PC-3 (cell line): ENCODE data around the gene STPG4. TPM values are rescaled to one million over a fixed set of nuclear protein-coding genes. Genes with fewer than 3 reads are reported as not detected.

Experiments
- ATAC-seq: fragments of 200-7000 bp; cut with Tn5 transposase; 2 replicates; pipeline ENCODE4 v1.9.1; 2020; ENCODE audit warnings: mild to moderate bottlenecking, moderate library complexity
- BruUV-seq: library from RNA; stranded (reverse); fragments of 400-500 nt; replicated peaks from 2 replicates; lab custom pipeline; 2021; lab: Mats Ljungman, UMichigan
- CTCF ChIA-PET: fragments of 300-600 bp; sonication (Branson Sonifier 250); formaldehyde crosslinking; loops from one replicate; lab custom pipeline; 2022; ENCODE audit warnings: antibody characterized with exemption; lab: Charles Lee
- POLR2A ChIA-PET: fragments of 300-600 bp; sonication (Branson Sonifier 250); formaldehyde crosslinking; loops from one replicate; lab custom pipeline; 2022; ENCODE audit warnings: antibody characterized with exemption; ENCODE audit not compliant: unreplicated experiment; lab: Charles Lee
- DNase-seq: peaks from one replicate; pipeline ENCODE4 v3.0.0-alpha.2; 2015
- H2AFZ ChIP-seq: fragments of 300-600 bp; sonication (generic); 2 replicates; pipeline ENCODE4 v1.6.0; 2016; ENCODE audit warnings: antibody characterized with exemption, low read length
- H3F3A ChIP-seq: fragments of 300-600 bp; sonication (generic); one replicate; pipeline ENCODE4 v1.6.0; 2017; ENCODE audit warnings: antibody characterized with exemption, low read length, control low read depth, mild to moderate bottlenecking; ENCODE audit not compliant: unreplicated experiment
- H3K27ac ChIP-seq: fragments of 300-600 bp; sonication (generic); 2 replicates; pipeline ENCODE4 v1.5.1; 2016; ENCODE audit warnings: mild to moderate bottlenecking, low read length
- H3K27me3 ChIP-seq: fragments of 300-600 bp; sonication (generic); 2 replicates; pipeline ENCODE4 v1.6.1; 2016; ENCODE audit warnings: low read length, mixed read lengths
- H3K36me3 ChIP-seq: fragments of 300-600 bp; sonication (generic); 2 replicates; pipeline ENCODE4 v1.6.1; 2016; ENCODE audit warnings: low read depth, mixed run types, low read length, mixed read lengths
- H3K4me1 ChIP-seq: fragments of 300-600 bp; sonication (generic); 2 replicates; pipeline ENCODE4 v1.5.1; 2016; ENCODE audit warnings: low read length; ENCODE audit not compliant: insufficient read depth
- H3K4me2 ChIP-seq: fragments of 300-600 bp; sonication (generic); 2 replicates; pipeline ENCODE4 v1.6.0; 2016; ENCODE audit warnings: low read length
- H3K4me3 ChIP-seq: fragments of 300-600 bp; sonication (generic); 2 replicates; pipeline ENCODE4 v1.5.1; 2016; ENCODE audit warnings: mild to moderate bottlenecking, low read length, mixed read lengths
- H3K79me2 ChIP-seq: fragments of 300-600 bp; sonication (generic); 2 replicates; pipeline ENCODE4 v1.6.1; 2017; ENCODE audit warnings: low read length, mixed read lengths
- H3K9ac ChIP-seq: fragments of 300-600 bp; sonication (generic); 2 replicates; pipeline ENCODE4 v1.6.0; 2016; ENCODE audit warnings: mild to moderate bottlenecking, low read length
- H3K9me2 ChIP-seq: fragments of 300-600 bp; sonication (generic); replicated peaks from 2 replicates; pipeline ENCODE4 v1.6.1; 2016; ENCODE audit warnings: mixed run types, low read length, mixed read lengths
- H3K9me3 ChIP-seq: fragments of 300-600 bp; sonication (generic); 2 replicates; pipeline ENCODE4 v1.6.1; 2016; ENCODE audit warnings: low read length, mixed read lengths
- H4K20me1 ChIP-seq: fragments of 300-600 bp; sonication (generic); 2 replicates; pipeline ENCODE4 v1.6.1; 2016; ENCODE audit warnings: low read length, mixed read lengths
- CTCF ChIP-seq: fragments of 300-600 bp; sonication (generic); conservative IDR thresholded peaks from 2 replicates; pipeline ENCODE4 v1.5.1; 2017; ENCODE audit warnings: antibody characterized with exemption, low read depth, mild to moderate bottlenecking, low read length
- EZH2 ChIP-seq: fragments of 300-600 bp; sonication (generic); IDR thresholded peaks from one replicate; pipeline ENCODE4 v1.6.1; 2017; ENCODE audit warnings: antibody characterized with exemption, mild to moderate bottlenecking, low read length; ENCODE audit not compliant: unreplicated experiment
- EZH2phosphoT487 ChIP-seq: fragments of 300-600 bp; sonication (generic); IDR thresholded peaks from 2 replicates; pipeline ENCODE4 v1.6.1; 2018; ENCODE audit warnings: mild to moderate bottlenecking, antibody characterized with exemption, low read length, borderline replicate concordance
- intact Hi-C: fragments of 100-400 bp; cut with micrococcal nuclease; formaldehyde crosslinking; loops from 2 replicates; pipeline ENCODE4 v1.9.0; 2023
- total RNA-seq: library from RNA; depleted of rRNA; stranded (reverse); fragments of >200 nt; gene quantifications from 2 replicates; pipeline ENCODE4 v1.2.3, GENCODE V29; 2014

STPG4 gene
- total RNA-seq, 1 experiment from 2014 or later: 2.4 TPM

DNA sequence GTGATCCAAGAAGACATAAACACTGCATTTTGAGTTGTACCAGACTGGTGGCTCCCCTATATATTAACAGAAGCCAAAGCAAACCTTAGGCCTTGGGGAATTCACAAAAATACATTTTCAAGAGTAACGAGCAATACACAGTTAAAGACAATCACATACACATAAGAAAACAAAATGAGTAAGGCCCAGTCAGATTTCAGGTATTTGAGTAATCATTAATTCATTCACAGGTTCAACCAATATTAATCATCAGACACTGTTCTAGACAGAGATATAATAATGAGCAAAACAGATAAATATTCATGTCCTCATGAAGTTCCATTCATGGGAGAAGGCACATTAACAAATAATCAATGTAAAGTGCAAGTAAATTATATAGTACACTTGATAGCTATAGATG lies 9.6 kb downstream of the STPG4 start:
- H3K4me3 ChIP-seq: no peak overlapping the region
- H3K9me3 ChIP-seq: no peaks in the 10 kb centered on the region
- H3K79me2 ChIP-seq: no peaks in the 10 kb centered on the region
- no peaks in the 10 kb centered on the region for H3K27me3 ChIP-seq
- no peaks in the 10 kb centered on the region for H4K20me1 ChIP-seq
- no peak overlapping the region for H3K27ac ChIP-seq
- H3K36me3 ChIP-seq: peaks cover 12% of the 10 kb centered on the region
- H3F3A ChIP-seq: no peaks in the 10 kb centered on the region
- H3K9me2 ChIP-seq: no peaks in the 10 kb centered on the region
- ChIA-PET POLR2A (no interaction called here), CTCF (no interaction called here)
- no peak for DNase-seq
- no TSS peak for BruUV-seq
- TF ChIP-seq EZH2phosphoT487: no peak
- peaks cover 7% of the 10 kb centered on the region for H3K4me1 ChIP-seq
- no peak overlapping the region for H3K9ac ChIP-seq
- no peak overlapping the region for H2AFZ ChIP-seq
- no peak overlapping the region for H3K4me2 ChIP-seq
- intact Hi-C loops: no loop called here
- no peak for ATAC-seq

DNA sequence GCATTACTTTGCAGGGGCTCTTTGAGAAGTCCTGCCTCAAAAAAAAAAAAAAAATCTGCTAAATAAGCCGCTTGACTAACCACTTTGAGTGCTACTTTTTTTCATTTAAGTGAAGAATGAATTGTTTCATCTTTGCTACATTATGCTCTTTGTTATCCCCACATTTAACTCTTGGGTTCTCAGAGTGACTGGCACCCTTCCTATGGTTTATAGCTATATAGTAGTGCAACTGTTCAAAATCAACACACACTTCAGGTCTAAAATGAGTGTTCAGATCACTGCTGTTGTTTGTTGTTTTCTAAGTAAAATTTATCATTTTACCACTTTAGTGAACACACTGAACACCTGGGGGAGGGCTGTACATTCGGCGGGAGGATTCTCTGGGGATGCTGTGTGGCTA lies 13.6 kb downstream of the STPG4 start:
- H3F3A ChIP-seq: no peaks in the 10 kb centered on the region
- no TSS peak for BruUV-seq
- ATAC-seq (no peak), DNase-seq (no peak)
- intact Hi-C loops: no loop called here
- no peak overlapping the region for H3K9ac ChIP-seq
- H4K20me1 ChIP-seq: no peaks in the 10 kb centered on the region
- POLR2A ChIA-PET: interaction anchor here (0.7 kb wide), 1 partner anchor 97 kb away, joined by 8 read pairs; no protein-coding TSS in a partner anchor
- no peaks in the 10 kb centered on the region for H3K9me2 ChIP-seq
- peaks cover 7% of the 10 kb centered on the region for H3K4me1 ChIP-seq
- no peak overlapping the region for H3K4me2 ChIP-seq
- no peak overlapping the region for H2AFZ ChIP-seq
- H3K9me3 ChIP-seq: no peaks in the 10 kb centered on the region
- no peaks in the 10 kb centered on the region for H3K27me3 ChIP-seq
- H3K4me3 ChIP-seq: no peak overlapping the region
- H3K36me3 ChIP-seq: no peaks in the 10 kb centered on the region
- CTCF ChIA-PET: no interaction called here
- TF ChIP-seq CTCF: no peak
- no peak for TF ChIP-seq EZH2
- TF ChIP-seq EZH2phosphoT487: no peak
- no peaks in the 10 kb centered on the region for H3K79me2 ChIP-seq
- no peak overlapping the region for H3K27ac ChIP-seq

DNA sequence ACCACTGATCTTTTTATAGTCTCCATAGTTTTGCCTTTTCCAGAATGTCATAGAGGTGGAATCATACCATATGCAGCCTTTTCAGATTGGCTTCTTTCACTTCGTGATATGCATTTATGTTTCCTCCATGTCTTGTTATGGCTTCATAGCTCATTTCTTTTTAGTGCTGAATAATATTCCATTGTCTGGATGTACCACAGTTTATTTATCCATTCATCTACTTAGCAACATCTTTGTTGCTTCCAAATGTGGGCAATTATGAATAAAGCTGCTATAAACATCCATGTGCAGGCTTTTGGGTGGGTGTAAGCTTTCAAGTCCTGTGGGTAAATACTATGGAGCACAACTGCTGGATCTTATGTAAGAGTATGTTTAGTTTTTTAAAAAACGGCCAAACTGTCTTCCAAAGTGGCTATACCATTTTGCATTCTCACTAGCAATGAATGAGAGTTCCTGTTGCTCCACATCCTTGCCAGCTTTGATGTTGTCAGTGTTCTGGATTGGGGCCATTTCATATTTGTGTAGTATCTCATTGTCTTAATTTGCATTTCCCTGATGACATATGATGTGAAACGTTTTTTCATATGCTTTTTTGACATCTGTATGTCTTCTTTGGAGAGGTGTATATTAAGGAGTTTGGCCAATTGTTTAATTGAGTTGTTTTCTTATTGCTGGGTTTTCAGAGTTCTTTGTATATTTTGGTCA lies 20.6 kb downstream of the STPG4 start:
- ATAC-seq (no peak), DNase-seq (peak; percentile 20)
- Histone ChIP-seq H4K20me1 (no peaks in the 10 kb centered on the region), H3K4me1 (no peaks in the 10 kb centered on the region), H3K79me2 (no peaks in the 10 kb centered on the region), H3K9ac (no peak overlapping the region), H3K4me3 (no peak overlapping the region), H3K27ac (no peak overlapping the region), H3K4me2 (no peak overlapping the region), H3K9me2 (no peaks in the 10 kb centered on the region), H3F3A (no peaks in the 10 kb centered on the region), H3K9me3 (no peaks in the 10 kb centered on the region), H3K27me3 (no peaks in the 10 kb centered on the region), H3K36me3 (no peaks in the 10 kb centered on the region), H2AFZ (no peak overlapping the region)
- TF ChIP-seq CTCF (no peak), EZH2 (no peak), EZH2phosphoT487 (no peak)
- POLR2A ChIA-PET: interaction anchor here (0.6 kb wide), 1 partner anchor 162 kb away, joined by 4 read pairs; no protein-coding TSS in a partner anchor
- no TSS peak for BruUV-seq
- intact Hi-C loops: no loop called here
- CTCF ChIA-PET: no interaction called here
